CD14-positive monocyte (primary cell): ENCODE data around the gene MAFG. TPM values are rescaled to one million over a fixed set of nuclear protein-coding genes. Genes with fewer than 3 reads are reported as not detected.

Source experiments
- DNase-seq, 3 donors: peaks; one replicate each; pipeline ENCODE4 v3.0.0-alpha.2; 2011 to 2022
- H2AFZ ChIP-seq: 2 replicates; pipeline ENCODE4 v1.6.0; 2012; ENCODE audit warnings: mild to moderate bottlenecking, low read depth, low read length, inconsistent platforms; ENCODE audit not compliant: insufficient read depth, poor library complexity, severe bottlenecking
- H3K27ac ChIP-seq, 2 donors: 1 replicate in 1 of 2; 2 replicates in 1 of 2; pipeline ENCODE4 v1.5.1; 2012 to 2013; ENCODE audit warnings: low read length in 2 of 2, control low read depth in 1 of 2, inconsistent platforms in 1 of 2, low read depth in 1 of 2, mild to moderate bottlenecking in 1 of 2
- H3K27me3 ChIP-seq, 2 donors: one replicate each; pipeline versions ENCODE4 v1.6.0 to v1.6.1; 2011 to 2013; ENCODE audit warnings: low read length in 2 of 2; ENCODE audit not compliant: control insufficient read depth in 2 of 2, insufficient read depth in 2 of 2
- H3K36me3 ChIP-seq, 2 donors: replicated peaks in 1 of 2; 1 replicate in 1 of 2; 2 replicates in 1 of 2; pipeline versions ENCODE4 v1.5.1 to v1.6.1; 2012 to 2013; ENCODE audit warnings: low read length in 2 of 2, control low read depth in 1 of 2, inconsistent platforms in 1 of 2, mild to moderate bottlenecking in 1 of 2; ENCODE audit not compliant: insufficient read depth in 2 of 2, control insufficient read depth in 1 of 2
- H3K4me1 ChIP-seq, 2 donors: 1 replicate in 1 of 2; 2 replicates in 1 of 2; pipeline versions ENCODE4 v1.5.1 to v1.6.1; 2012 to 2013; ENCODE audit warnings: low read length in 2 of 2, control low read depth in 1 of 2, inconsistent platforms in 1 of 2, mild to moderate bottlenecking in 1 of 2, moderate library complexity in 1 of 2; ENCODE audit not compliant: insufficient read depth in 2 of 2, control insufficient read depth in 1 of 2
- H3K4me2 ChIP-seq: replicated peaks from 2 replicates; pipeline ENCODE3; 2012; ENCODE audit warnings: low read length, moderate library complexity, mild to moderate bottlenecking; ENCODE audit not compliant: poor library complexity, severe bottlenecking; ENCODE audit errors: extremely low read depth
- H3K4me3 ChIP-seq, 3 experiments: fragments of 200-600 bp in 1 of 3; sonication (generic) in 1 of 3; replicated peaks in 1 of 3; 1 replicate in 2 of 3; 2 replicates in 1 of 3; pipeline ENCODE4 v1.5.1; 2011 to 2013; ENCODE audit warnings: low read length in 3 of 3, mild to moderate bottlenecking in 3 of 3, control low read depth in 2 of 3, low read depth in 2 of 3, inconsistent platforms in 1 of 3, moderate library complexity in 1 of 3
- H3K79me2 ChIP-seq: 2 replicates; pipeline ENCODE4 v1.6.0; 2012; ENCODE audit warnings: mild to moderate bottlenecking, control low read depth, inconsistent platforms, low read length, moderate library complexity; ENCODE audit not compliant: insufficient read depth
- H3K9ac ChIP-seq: 2 replicates; pipeline ENCODE4 v1.6.0; 2017; ENCODE audit warnings: low read length, mild to moderate bottlenecking; ENCODE audit not compliant: insufficient read depth, poor library complexity, severe bottlenecking
- H3K9me3 ChIP-seq, 2 donors: replicated peaks in 1 of 2; 1 replicate in 1 of 2; 2 replicates in 1 of 2; pipeline versions ENCODE4 v1.5.1 to v1.6.1; 2012 to 2013; ENCODE audit warnings: low read length in 2 of 2, control low read depth in 1 of 2; ENCODE audit not compliant: control insufficient read depth in 1 of 2, insufficient read depth in 1 of 2
- H4K20me1 ChIP-seq: 2 replicates; pipeline ENCODE4 v1.6.0; 2012; ENCODE audit warnings: mild to moderate bottlenecking, low read length, control low read depth, moderate library complexity; ENCODE audit not compliant: insufficient read depth
- H3K27ac Mint-ChIP-seq, 7 donors: one replicate each; pipeline ENCODE4 v1.8.0; 2020; ENCODE audit warnings: mild to moderate bottlenecking in 7 of 7, mixed read lengths in 7 of 7, moderate library complexity in 6 of 7, inconsistent platforms in 2 of 7
- H3K27me3 Mint-ChIP-seq, 3 donors: one replicate each; pipeline ENCODE4 v1.8.0; 2021 to 2022; ENCODE audit warnings: low read depth in 3 of 3, mild to moderate bottlenecking in 3 of 3, mixed read lengths in 3 of 3, moderate library complexity in 3 of 3, inconsistent platforms in 1 of 3
- H3K36me3 Mint-ChIP-seq, 2 donors: one replicate each; pipeline ENCODE4 v1.8.0; 2020; ENCODE audit warnings: mixed read lengths in 2 of 2, inconsistent platforms in 1 of 2, mild to moderate bottlenecking in 1 of 2
- H3K4me1 Mint-ChIP-seq: one replicate; pipeline ENCODE4 v1.8.0; 2020; ENCODE audit warnings: mild to moderate bottlenecking, mixed read lengths
- H3K4me3 Mint-ChIP-seq, 2 donors: one replicate each; pipeline ENCODE4 v1.8.0; 2020; ENCODE audit warnings: mild to moderate bottlenecking in 2 of 2, mixed read lengths in 2 of 2, moderate library complexity in 1 of 2
- H3K9me3 Mint-ChIP-seq, 7 donors: one replicate each; pipeline ENCODE4 v1.8.0; 2020 to 2022; ENCODE audit warnings: mixed read lengths in 7 of 7, mild to moderate bottlenecking in 6 of 7, moderate library complexity in 6 of 7, inconsistent platforms in 2 of 7
- WGBS: methylation state at CpG from one replicate; pipeline ENCODE4 v1.1.5; 2013; ENCODE audit warnings: missing lambda C conversion rate; ENCODE audit not compliant: insufficient coverage; 5-methylcytosine and 5-hydroxymethylcytosine counted together
- intact Hi-C, 2 donors: fragments of 100-400 bp; cut with micrococcal nuclease; formaldehyde crosslinking; loops; one replicate each; pipeline versions ENCODE4 v1.15.0 to v1.15.1; 2023
- polyA plus RNA-seq, 3 donors: library from polyadenylated mRNA; depleted of rRNA in 1 of 3; unstranded in 2 of 3; stranded (reverse) in 1 of 3; fragments of 300-500 nt in 2 of 3; fragments of >200 nt in 1 of 3; fragmentation: Illumina TruSeq in 2 of 3; gene quantifications; 1 replicate in 2 of 3; 2 replicates in 1 of 3; pipeline ENCODE4 v1.2.3, GENCODE V29; 2012 to 2021
- TF ChIP-seq, protein P1 (sequence below): fragments of 200-600 bp; IDR thresholded peaks from one replicate; pipeline ENCODE4 v1.8.0; 2022; ENCODE audit warnings: antibody characterized with exemption, mild to moderate bottlenecking

The MAFG gene
- polyA plus RNA-seq, 3 donors, result 7.4 to 66.0 (median 7.6) TPM

- Histone ChIP-seq H3K79me2 (no peaks in the 10 kb centered on the region), H4K20me1 (no peaks in the 10 kb centered on the region), H3K4me2 (no peak overlapping the region), H3K9ac (no peak overlapping the region), H3K4me3 (no peak overlapping the region), H3K27ac (no peak overlapping the region), H3K27me3 (peaks cover 16 to 25% of the 10 kb centered on the region in 2 donors), H3K4me1 (peaks cover 13 to 19% of the 10 kb centered on the region in 2 donors), H3K9me3 (no peaks in the 10 kb centered on the region), H3K36me3 (no peaks in the 10 kb centered on the region), H2AFZ (no peak overlapping the region)
- Mint-ChIP-seq H3K27ac (no peak overlapping the region), H3K4me3 (no peak overlapping the region), H3K9me3 (peaks cover 0 to 7% (median 5%) of the 10 kb centered on the region in 7 donors), H3K4me1 (peaks cover 3% of the 10 kb centered on the region), H3K27me3 (peaks cover 21 to 43% (median 27%) of the 10 kb centered on the region in 3 donors), H3K36me3 (peaks cover 0 to 3% of the 10 kb centered on the region in 2 donors)
- no peak for DNase-seq
- TF ChIP-seq, protein P1, sequence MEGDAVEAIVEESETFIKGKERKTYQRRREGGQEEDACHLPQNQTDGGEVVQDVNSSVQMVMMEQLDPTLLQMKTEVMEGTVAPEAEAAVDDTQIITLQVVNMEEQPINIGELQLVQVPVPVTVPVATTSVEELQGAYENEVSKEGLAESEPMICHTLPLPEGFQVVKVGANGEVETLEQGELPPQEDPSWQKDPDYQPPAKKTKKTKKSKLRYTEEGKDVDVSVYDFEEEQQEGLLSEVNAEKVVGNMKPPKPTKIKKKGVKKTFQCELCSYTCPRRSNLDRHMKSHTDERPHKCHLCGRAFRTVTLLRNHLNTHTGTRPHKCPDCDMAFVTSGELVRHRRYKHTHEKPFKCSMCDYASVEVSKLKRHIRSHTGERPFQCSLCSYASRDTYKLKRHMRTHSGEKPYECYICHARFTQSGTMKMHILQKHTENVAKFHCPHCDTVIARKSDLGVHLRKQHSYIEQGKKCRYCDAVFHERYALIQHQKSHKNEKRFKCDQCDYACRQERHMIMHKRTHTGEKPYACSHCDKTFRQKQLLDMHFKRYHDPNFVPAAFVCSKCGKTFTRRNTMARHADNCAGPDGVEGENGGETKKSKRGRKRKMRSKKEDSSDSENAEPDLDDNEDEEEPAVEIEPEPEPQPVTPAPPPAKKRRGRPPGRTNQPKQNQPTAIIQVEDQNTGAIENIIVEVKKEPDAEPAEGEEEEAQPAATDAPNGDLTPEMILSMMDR, result no peak
- intact Hi-C loops, result no loop called here
- 92% methylated on average over 10 of the region's 13 CpGs for WGBS
Measured at GRCh38 chr17:81955756-81956544, 28.4 kb upstream of the MAFG start.

- Histone ChIP-seq H2AFZ (no peak overlapping the region), H3K4me1 (peaks cover 12 to 13% of the 10 kb centered on the region in 2 donors), H4K20me1 (no peaks in the 10 kb centered on the region), H3K27ac (no peak overlapping the region), H3K9ac (no peak overlapping the region), H3K27me3 (peaks cover 12 to 20% of the 10 kb centered on the region in 2 donors), H3K9me3 (no peaks in the 10 kb centered on the region), H3K4me3 (no peak overlapping the region), H3K4me2 (no peak overlapping the region), H3K79me2 (no peaks in the 10 kb centered on the region), H3K36me3 (no peaks in the 10 kb centered on the region)
- Mint-ChIP-seq H3K9me3 (peaks cover 0 to 7% (median 5%) of the 10 kb centered on the region in 7 donors), H3K36me3 (peaks cover 0 to 3% of the 10 kb centered on the region in 2 donors), H3K4me3 (no peak overlapping the region), H3K4me1 (peaks cover 3% of the 10 kb centered on the region), H3K27ac (no peak overlapping the region), H3K27me3 (peaks cover 19 to 38% (median 28%) of the 10 kb centered on the region in 3 donors)
- DNase-seq, result no peak
- 96% methylated on average over 22 of the region's 26 CpGs for WGBS
- intact Hi-C loops, result no loop called here
- TF ChIP-seq, protein P1, result no peak
Measured at GRCh38 chr17:81955058-81955681, 27.6 kb upstream of the MAFG start.
